ENCODE measurements around the gene DNAJA3.

The DNAJA3 gene

DNA sequence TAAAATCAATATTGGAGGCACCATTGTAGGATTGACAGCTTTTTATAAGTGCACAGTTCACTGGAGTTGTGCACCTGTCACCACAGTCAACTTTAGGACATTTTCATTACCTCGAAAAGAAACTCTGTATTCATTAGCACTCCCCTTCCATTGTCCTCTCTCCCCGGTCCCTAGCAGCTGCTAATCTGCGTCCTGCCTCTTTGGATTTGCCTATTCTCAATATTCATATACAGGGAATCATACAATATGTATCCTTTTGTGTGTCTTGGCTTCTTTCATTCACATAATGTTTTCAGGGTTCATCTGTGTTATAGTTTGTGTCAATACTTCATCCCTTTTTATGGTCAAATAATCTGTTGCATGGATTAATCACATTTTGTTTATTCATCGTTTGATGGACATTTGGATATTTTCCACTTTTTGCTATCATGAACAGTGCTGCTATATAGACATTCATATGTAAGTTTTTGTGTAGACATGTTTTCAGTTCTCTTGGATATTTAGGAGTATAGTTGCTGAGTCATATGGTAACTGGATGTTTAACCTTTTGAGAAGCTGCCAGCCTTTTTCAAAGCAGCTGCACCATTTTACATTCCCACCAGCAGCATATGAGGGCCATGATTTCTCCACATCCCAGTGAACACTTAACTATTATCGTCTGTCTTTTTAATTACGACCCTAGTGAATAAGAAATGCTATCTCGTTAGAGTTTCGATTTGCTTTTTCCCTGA, 9.8 kb downstream of the DNAJA3 start:
- no peak for DNase-seq

DNA sequence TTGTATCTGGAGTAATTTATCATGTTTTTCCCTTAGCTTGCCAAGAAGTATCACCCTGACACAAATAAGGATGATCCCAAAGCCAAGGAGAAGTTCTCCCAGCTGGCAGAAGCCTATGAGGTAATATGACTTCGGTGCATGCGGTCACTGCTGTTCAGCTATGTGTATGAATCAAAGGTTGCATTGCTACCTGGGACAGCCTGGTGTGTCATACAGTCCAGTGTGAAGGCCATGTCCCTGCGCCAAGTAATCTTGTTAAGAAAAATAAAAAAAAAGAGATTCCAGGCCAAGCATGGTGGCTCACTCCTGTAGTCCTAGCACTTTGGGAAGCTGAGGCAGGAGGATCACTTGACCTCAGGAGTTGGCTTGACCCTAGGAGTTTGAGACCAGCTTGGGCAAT, 11.7 kb downstream of the DNAJA3 start:
- no peak for DNase-seq

DNA sequence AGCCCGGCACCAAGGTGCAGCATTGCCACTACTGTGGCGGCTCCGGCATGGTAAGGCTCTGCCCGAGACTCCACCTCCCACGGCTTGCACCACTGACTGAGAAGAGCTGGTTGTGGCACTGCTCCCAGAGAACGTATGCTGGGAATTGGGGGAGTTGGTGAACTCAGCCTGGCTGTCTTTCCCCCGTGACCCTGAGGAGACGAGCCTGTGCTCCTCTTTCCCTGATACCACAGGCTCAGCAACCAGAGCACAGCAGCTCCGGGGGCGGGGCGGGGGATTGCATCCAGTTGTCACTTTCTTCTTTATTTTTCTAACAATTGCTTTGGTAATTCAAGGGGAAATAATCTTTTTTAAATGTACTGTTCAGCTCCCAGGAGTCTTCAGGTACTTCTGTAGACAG, 16.7 kb downstream of the DNAJA3 start:
- no peak for DNase-seq

DNA sequence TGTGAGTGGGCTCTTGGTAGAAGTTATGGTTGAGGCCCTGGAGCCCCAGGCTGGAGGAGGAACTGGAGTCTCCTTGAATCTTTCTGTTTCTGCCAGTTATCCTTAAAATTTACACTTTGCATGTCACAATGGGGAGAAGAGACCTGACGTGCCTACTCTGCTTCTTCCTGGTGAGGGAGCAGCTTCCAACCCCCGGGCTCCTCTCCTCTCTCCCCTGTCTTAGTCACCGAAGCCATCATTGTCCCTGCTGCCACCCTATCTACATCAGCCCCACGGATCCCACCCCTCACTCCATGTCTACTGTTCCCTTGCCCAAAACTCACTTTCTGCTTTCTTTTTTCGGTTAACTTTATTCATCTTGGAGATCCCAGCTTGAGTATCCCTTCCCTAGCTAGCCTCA, 17.6 kb downstream of the DNAJA3 start:
- DNase-seq, result no peak

DNA sequence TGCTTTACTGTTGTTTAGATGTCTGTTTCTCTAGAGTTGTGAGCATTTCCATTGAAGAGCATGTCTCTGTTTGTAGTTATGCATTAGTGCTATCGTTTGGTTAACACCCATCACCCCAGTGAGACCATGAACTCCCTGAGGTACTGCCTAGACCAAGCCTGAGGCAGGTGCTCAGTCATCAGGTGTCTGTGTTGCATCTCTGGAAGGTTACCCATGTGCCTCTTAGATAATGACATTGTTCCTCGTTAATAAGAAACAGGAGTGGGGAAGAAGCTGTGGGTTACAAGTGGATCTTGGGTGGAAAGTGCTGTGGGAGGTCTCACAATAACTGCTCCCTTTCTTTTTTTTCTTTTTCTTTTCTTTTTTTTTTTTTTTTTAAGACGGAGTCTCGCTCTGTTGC, 18.3 kb downstream of the DNAJA3 start:
- no peak for DNase-seq

DNA sequence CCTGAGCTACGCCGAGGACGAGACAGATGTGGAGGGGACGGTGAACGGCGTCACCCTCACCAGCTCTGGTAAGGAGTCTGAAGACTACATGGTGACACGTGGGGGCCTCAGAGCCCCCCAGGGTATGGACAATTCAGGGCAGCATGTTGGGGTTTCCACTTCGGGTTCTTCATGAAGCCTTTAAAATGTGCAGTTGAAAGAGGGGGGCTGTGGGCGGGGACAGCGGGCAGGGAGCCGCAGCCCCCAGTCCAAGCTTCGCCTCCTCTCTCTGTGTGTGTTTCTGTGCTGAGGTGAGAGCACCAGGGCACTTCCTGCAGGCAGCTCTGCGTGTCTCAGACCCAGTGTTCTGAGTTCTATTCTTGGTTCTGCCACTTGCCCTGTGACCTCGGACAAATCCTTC, 24.8 kb downstream of the DNAJA3 start:
- DNase-seq, result no peak

DNA sequence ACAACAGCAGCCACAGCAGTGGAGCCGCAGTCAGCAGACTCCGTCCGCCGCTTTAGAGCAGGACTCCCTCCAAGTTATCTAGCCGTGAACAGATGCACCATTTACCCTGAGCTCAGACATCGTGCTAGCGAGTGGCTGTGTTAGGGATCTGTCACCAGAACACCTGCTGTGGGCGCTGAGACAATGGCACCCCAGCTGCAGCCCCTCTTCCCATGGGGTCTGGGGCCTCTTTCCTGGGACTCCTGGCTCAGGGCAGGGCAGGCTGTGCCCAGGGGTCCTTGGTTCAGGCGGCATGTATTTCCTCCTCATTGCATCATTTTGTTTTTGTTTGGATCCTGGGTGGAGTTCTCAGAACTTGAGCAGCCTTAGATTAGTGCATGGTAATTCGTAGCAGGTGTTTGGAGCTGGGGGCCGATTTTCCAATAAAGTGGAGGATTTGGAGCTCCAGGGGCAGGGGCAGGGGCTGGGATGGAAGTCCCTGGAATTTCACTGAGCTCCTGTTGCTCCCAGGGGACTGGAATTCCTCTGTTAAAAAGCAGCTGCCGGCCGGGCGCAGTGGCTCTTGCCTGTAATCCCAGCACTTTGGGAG, 25.4 kb downstream of the DNAJA3 start:
- DNase-seq, result no peak

DNA sequence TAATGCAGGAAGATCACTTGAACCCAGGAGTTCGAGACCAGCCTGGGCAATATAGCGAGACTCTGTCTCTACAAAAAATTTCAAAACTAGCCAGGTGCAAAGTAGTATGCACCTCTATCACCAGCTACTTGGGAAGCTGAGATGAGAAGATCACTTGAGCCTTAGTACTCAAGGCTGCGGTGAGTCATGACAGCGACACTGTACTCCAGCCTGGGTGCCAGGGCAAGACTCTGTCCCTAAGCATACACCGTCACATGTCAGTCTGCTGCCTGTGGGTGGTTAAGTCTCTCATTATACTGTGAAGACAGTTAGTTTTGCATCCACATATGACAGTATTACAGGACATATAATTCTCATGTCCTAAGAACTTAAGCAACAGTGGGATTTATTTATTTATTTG, 27.0 kb downstream of the DNAJA3 start:
- no peak for DNase-seq

DNA sequence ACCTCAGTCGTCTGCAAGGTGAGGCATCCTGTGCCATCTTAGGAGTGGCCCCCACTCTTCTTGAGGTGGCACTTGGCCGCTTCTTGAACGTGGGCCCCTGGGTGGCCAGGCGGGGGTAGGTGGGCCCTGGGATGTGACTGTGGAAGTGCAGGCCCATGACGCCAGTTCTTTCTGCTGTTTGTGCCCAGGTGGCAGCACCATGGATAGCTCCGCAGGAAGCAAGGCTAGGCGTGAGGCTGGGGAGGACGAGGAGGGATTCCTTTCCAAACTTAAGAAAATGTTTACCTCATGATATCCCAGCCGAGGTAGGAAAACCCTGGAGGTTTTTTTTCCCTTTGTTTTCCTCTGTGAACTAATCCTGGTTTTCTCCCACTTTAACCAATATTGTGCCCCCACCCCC, 29.0 kb downstream of the DNAJA3 start:
- DNase-seq, result no peak

DNA sequence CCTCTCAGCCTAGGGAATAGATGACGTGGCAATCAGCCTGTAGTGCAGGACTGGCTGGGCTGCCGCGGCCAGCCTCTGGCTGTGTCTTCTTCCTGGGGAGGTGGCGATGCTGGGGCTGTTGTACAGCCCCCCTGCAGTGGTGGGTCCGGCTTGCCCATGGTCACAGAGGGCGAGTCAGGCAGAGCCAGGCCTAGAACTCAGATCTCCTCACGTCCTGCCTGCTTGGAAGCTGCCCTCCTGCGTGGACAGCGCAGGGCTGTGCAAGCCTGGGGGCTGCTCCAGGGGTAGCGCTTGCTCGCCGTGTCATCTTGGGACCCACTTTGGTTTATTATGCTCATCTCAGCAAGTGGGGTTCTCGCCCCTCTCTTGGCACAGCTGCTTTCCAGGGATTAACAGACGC, 29.4 kb downstream of the DNAJA3 start:
- DNase-seq, result no peak

DNA sequence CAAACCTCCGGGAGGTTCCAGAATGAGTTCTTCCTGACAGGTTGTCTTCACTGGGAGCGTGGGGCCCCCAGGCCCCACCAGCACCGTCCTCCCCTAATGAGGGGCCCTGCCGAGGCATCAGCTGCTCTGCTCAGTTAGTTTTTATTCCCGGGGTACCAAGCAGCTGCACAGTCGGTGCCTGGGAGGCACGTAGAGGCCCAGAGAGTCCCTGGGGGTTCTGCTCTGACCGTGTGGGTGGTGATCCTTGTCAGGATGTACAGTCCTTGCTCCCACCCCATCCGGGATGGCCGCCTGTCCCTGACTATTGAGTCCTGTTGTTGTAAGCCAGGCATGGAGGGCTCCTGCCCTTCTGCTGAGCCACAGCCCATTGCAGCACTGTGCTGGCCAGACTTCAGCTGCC, 30.3 kb downstream of the DNAJA3 start:
- DNase-seq, result no peak

DNA sequence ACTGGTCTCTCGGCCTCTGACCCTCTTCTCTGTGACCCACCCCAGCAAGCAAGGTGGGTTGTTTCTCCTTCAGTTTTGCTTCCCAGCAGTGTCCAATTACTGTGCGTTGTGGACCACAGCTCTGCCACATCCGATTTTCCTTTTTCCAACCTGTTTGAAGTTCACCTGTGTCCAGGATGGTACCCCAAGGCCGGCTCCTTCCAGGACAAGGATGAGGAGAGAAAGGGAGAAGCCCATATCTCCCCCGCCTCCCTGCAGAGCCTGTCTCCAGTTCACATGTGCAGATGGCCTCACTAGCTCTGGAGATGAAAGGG, 35.2 kb downstream of the DNAJA3 start:
- no peak for DNase-seq

DNA sequence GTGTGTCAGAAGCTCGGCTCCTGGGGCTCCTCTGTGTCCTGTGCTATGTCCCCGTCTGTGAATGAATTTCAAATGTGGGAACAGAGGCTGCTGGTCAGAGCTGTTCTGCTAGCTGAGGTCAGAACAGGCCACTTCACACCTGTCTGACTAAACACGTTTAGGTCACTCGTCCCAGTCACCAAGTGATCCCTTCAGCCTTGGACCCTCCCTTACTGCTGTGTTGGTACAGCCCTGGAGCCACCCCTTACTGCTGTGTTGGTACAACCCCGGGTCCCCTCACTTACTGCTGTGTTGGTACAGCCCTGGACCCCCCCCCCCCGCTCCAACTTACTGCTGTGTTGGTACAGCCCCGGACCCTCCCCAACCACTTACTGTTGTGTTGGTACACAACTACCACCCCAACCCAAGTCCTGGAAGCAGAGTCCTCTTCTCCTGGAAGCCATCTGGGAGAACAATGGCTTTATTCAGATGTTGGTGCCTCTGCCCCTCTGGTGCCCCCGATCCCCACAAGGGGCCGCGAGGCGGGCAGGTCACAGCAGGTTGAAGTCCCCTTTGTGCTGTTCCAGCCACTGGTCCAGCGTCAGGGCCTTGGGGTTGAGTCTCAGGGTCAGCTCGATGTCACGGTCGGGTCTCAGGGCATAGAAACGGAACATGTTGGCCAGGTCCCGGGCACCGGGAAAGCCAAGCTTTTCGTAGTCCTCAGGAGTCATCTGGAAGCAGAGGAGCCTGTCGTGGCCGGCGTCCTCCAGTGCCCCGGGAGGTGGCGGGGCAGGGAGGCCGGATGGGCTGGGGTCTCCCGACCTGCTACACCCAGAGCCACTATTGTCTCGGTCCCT, 35.8 kb downstream of the DNAJA3 start:
- peak in 1 of 5 experiments; percentile 22 for DNase-seq

DNA sequence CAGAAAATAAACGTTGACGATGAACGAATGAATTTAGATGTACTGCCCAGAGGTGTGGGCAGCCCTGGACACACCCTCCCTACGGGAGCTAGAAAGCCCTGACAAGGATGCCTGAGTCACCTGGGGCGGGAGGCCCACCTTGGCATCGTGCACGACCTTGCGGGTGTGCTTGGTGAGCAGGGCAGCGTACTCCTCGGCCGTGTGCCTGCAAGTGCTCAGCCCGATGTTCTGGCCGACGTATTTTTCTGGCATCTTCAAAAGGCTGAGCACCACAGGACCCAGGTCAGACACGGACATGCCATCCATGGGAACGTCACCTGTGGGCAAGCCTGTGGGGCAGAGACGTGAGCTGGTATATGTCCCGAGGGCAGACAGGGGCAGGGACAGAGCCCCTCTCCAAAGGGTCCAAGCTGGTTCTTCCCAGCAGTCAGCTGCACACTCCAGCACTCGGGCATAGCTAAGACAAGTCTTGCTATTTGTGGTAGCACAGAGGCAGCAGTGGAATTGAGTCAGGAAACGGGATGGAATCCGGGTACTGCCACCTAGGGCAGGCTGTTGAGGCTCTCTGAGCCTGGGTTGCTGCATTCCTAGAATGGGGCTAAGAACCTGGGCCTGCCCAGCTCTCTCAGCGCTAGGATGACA, 38.0 kb downstream of the DNAJA3 start:
- DNase-seq, result no peak

DNA sequence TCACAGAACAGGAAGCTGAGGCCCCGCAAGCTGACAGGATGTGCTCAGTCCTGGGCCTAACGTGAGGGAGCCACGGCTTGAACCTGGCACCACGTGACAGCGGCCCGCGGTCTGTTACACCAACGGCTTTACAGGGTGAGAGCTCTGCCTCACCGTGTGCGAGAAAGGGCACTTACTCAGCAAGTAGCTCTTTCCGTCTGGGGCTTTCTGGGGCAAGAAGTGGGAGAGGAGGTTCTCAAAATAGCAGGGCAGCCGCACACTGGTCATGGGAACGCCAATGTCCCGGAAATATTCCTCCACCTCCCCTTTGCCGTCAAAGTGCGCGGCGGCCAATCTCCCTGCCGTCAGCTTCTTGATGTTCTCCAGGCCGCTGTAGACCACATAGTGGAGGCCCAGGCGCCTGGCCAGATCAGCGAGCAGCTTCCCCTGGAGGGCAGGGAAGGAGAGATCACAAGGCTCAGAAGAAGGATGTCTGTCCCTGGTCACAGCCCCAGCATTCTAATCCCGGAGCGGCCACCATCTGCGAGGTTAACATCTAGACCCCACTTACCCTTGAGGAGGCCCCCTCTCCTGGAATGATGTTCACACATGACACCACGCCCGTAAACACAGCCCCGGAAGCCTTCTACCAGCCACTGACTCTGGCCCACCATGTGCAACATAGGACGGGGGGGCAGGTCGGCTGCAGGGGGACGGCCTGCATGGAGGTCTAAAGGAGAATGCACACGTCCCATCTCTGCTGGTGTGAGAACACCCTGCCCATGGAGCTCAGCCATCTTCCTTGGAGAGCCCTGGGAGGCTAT, 40.5 kb downstream of the DNAJA3 start:
- DNase-seq, result peak in 4 of 5 experiments; percentile 32 to 95 (median 60)

DNA sequence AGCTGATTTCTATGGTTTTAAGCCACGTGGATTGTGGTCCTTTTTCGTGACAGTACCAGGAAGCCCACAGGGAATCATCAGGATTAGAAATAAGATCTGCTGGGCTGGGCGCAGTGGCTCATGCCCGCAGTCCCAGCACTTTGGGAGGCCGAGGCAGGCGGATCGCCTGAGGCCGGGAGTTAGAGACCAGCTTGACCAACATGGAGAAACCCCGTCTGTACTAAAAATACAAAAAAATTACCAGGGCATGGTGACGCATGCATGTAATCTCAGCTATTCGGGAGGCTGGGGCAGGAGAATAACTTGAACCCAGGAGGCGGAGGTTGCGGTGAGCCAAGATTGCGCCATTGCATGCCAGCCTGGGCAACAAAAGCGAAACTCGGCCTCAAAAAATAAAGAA, 42.2 kb downstream of the DNAJA3 start:
- no peak for DNase-seq

DNA sequence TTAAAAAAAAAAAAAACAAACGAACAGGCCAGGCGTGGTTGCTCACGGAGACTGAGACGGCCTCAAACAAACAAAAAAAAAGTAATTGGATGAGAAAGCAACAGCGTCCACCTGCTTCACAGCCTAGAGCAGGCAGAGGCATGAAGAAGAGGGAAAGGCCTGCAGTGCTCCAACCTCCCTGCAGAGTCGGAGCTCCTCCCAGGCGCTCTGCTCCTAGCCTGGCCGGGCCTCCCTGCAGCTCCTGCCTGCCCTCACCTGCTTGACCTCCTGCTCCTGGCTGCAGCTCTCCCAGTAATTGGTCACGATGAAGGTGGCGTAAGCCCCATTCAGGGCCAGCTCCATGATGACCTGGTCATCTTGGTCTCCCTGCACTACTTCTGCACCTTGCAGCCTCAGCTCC, 43.3 kb downstream of the DNAJA3 start:
- no peak for DNase-seq

DNA sequence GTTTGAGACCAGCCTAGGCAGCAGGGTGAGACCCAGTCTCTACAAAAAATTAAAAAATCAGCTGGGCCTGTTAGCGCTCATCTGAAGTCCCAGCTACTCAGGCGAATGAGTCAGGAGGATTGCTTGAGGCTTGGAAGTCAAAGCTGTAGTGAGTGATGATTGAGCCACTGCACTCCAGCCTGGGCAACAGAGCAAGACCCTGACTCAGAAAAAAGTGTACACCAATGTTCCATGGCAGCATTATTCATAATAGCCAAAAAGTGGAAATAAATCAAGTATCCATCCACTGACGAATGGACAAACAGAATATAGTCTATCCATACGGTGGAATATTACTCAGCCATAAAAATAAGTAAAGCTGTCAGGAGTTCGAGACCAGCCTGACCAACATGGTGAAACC, 46.2 kb downstream of the DNAJA3 start:
- no peak for DNase-seq

DNA sequence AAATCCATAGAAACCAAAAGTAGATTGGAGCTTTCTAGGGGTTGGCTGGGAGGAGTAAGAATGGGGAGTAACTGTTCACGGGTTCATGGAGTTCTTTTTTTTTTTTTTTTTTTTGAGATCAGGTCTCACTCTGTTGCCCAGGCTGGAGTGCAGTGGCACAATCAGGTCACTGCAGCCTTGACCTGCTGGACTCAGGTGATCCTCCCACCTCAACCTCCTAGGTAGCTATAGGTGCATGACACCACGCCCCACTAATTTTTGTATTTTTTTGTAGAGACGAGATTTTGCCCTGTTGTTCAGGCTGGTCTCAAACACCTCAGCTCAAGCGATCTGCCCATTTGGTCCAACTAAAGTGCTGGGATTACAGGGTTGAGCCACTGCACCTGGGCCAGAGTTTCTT, 47.2 kb downstream of the DNAJA3 start:
- DNase-seq, result no peak

DNA sequence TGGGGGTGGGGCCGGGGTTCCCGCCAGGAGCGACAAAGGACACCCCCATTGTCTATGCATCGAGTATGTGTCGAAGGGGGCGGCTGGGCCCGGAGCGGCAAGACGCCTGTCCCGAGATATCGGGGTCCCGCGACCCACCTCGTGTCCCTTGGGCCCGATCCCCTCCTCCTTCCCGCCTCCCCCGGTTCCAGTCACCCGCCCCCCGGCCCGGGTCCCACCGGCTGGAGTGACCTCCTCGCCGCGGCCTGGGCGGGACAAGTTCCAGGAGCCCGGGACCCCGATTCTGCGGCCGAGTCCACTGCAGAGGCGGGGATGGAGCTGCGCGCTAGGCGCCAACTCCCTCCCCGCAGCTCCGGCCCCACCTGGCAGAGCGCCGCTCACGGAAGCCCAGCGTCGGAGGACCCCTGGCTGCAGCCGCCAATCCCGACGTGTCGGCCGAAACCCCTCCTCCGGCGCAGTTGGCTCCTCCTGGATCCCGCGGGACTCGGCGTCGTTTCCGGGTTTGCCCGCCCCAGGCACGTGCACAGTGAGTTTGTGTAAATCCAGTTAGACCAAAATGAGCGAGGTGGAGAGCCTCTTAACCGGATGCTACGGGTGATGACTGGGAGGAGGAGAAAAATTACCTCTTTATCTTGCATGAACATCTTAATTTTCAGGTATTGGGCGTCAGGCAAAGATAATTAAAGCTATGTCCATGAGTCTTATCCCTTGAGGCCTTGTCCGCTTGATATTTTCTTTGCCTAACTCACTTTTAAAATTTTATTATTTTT, 48.7 kb downstream of the DNAJA3 start, which contains the start of gene NMRAL1:
NMRAL1 (minus strand) TSS at position 434 of the 770 bp plus-strand sequence. CDS start 493 bp downstream, outside the sequence.
- peak; percentile 72 to 96 (median 83) for DNase-seq

DNA sequence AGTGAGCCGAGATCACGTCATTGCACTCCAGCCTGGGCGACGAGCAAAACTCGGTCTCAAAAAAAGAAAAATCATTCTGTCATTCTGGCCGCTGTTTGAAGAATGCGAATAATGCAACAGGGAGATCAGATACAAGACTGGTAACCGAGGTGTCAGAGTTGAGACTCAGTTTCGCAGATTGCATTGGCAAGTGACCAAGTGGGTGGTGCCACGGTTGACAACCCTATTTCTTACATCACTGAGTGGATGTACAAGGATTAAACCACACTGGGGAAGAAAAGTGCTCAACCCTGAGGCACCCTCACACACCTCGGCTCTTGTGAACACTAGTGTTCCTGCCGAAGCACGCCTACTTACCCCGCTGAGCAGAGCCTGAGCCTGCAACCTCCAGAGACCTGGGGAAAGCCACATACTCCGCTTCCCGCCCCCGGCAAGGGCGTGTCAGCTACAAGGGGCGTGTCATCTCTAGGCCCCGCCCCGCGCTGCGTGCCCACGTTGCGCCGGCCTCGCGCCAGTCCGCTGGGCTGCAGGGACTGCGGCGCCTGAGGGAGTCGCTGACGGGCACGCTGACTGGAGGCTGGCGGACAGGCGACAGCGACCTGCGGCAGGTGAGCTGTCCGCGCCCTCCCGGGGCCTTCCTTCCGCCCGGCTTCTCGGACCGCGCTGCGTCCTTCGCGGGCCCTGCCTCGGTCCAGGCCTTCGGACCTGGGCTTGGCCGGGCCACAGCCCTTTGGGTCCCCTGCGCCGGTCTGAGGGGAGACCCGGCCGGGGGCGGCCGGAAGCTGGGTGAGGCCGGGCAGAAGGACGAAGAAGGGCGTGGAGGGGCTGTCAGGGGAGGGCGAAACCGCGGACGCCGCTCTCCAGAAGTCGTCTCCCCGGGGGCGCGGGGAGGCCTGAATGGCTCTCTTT, 50.5 kb downstream of the DNAJA3 start, which contains the start of gene HMOX2:
HMOX2 (plus strand) TSS at position 519 of the 909 bp plus-strand sequence. CDS start 29,127 bp downstream, outside the sequence.
- DNase-seq, result peak; percentile 84 to 95 (median 88)
